Measurements from ENCODE around the gene PRAMEF1.
"Not testable (repeated sequence)": the region's sequence is repeated elsewhere in the genome, so short reads cannot be mapped to it uniquely, and the experiment has no call there.

PRAMEF1 gene

GRCh38 chr1:12810691-12811408 lies 19.7 kb downstream of the PRAMEF1 start:
- DNase-seq (ENCODE audit: low read depth in 1 of 2, low spot score in 1 of 2): no peak
- Histone ChIP-seq H3K4me3 (replicated peaks; ENCODE audit: insufficient read depth, low read length) (no peak overlapping the region), H3K27me3 (ENCODE audit: insufficient read depth, poor library complexity, severe bottlenecking) (no peaks in the 10 kb centered on the region), H3K27ac (replicated peaks) (no peak overlapping the region)
- TF ChIP-seq CTCF (IDR thresholded peaks at IDR 0.05; ENCODE audit: insufficient read depth, low read length) (no peak), POLR2AphosphoS5 (IDR thresholded peaks at IDR 0.05; ENCODE audit: low read depth) (no peak), REST (IDR thresholded peaks at IDR 0.05; ENCODE audit: insufficient replicate concordance, low read depth) (no peak), SPI1 (IDR thresholded peaks at IDR 0.05; ENCODE audit: borderline replicate concordance, low read depth) (no peak), GABPA (IDR thresholded peaks at IDR 0.05; ENCODE audit: low read depth) (no peak)

GRCh38 chr1:12811409-12811784 lies 20.2 kb downstream of the PRAMEF1 start:
- no peak for DNase-seq (ENCODE audit: low read depth in 1 of 2, low spot score in 1 of 2)
- TF ChIP-seq CTCF (IDR thresholded peaks at IDR 0.05; ENCODE audit: insufficient read depth, low read length) (no peak), GABPA (IDR thresholded peaks at IDR 0.05; ENCODE audit: low read depth) (no peak), REST (IDR thresholded peaks at IDR 0.05; ENCODE audit: insufficient replicate concordance, low read depth) (no peak), SPI1 (IDR thresholded peaks at IDR 0.05; ENCODE audit: borderline replicate concordance, low read depth) (no peak), POLR2AphosphoS5 (IDR thresholded peaks at IDR 0.05; ENCODE audit: low read depth) (no peak)
- Histone ChIP-seq H3K27ac (replicated peaks) (no peak overlapping the region), H3K27me3 (ENCODE audit: insufficient read depth, poor library complexity, severe bottlenecking) (no peaks in the 10 kb centered on the region), H3K4me3 (replicated peaks; ENCODE audit: insufficient read depth, low read length) (no peak overlapping the region)

- H3K27ac ChIP-seq (replicated peaks); H3K4me3 ChIP-seq (replicated peaks; ENCODE audit: insufficient read depth, low read length); DNase-seq (ENCODE audit: low read depth in 1 of 2, low spot score in 1 of 2); H3K27me3 ChIP-seq (ENCODE audit: insufficient read depth, poor library complexity, severe bottlenecking): not testable (repeated sequence)
These were observed 27.9 kb downstream of the PRAMEF1 start for GRCh38 chr1:12819061-12819460.

GRCh38 chr1:12831310-12831709 lies 40.1 kb downstream of the PRAMEF1 start, which contains the start of gene PRAMEF11:
PRAMEF11 (minus strand) TSS chr1:12831410; CDS start chr1:12828789, 2,621 bp downstream.
- H3K4me3 ChIP-seq (replicated peaks; ENCODE audit: insufficient read depth, low read length); H3K27ac ChIP-seq (replicated peaks); DNase-seq (ENCODE audit: low read depth in 1 of 2, low spot score in 1 of 2); H3K27me3 ChIP-seq (ENCODE audit: insufficient read depth, poor library complexity, severe bottlenecking): not testable (repeated sequence)

GRCh38 chr1:12833251-12833650 lies 42.1 kb downstream of the PRAMEF1 start:
- not testable (repeated sequence) for H3K27me3 ChIP-seq (ENCODE audit: insufficient read depth, poor library complexity, severe bottlenecking); DNase-seq (ENCODE audit: low read depth in 1 of 2, low spot score in 1 of 2); H3K4me3 ChIP-seq (replicated peaks; ENCODE audit: insufficient read depth, low read length); H3K27ac ChIP-seq (replicated peaks)

Measured in HL-60 (cell line).